Vagina (tissue), 2 donors: Measurements from ENCODE around the gene RABAC1.

Source experiments
- POLR2A ChIP-seq, 2 donors: fragments of 450-650 bp; IDR thresholded peaks; one replicate each; pipeline ENCODE4 v1.6.1; 2017; ENCODE audit warnings: antibody characterized with exemption in 2 of 2, mild to moderate bottlenecking in 2 of 2, moderate library complexity in 2 of 2
- TF ChIP-seq, protein P1 (sequence below), 3 experiments: fragments of 450-650 bp in 2 of 3; fragments of 200-600 bp in 1 of 3; sonication (generic) in 1 of 3; IDR thresholded peaks; one replicate each; pipeline ENCODE4 v1.5.1; 2017 to 2019; ENCODE audit warnings: antibody characterized with exemption in 3 of 3, mild to moderate bottlenecking in 2 of 3, moderate library complexity in 2 of 3

DNA sequence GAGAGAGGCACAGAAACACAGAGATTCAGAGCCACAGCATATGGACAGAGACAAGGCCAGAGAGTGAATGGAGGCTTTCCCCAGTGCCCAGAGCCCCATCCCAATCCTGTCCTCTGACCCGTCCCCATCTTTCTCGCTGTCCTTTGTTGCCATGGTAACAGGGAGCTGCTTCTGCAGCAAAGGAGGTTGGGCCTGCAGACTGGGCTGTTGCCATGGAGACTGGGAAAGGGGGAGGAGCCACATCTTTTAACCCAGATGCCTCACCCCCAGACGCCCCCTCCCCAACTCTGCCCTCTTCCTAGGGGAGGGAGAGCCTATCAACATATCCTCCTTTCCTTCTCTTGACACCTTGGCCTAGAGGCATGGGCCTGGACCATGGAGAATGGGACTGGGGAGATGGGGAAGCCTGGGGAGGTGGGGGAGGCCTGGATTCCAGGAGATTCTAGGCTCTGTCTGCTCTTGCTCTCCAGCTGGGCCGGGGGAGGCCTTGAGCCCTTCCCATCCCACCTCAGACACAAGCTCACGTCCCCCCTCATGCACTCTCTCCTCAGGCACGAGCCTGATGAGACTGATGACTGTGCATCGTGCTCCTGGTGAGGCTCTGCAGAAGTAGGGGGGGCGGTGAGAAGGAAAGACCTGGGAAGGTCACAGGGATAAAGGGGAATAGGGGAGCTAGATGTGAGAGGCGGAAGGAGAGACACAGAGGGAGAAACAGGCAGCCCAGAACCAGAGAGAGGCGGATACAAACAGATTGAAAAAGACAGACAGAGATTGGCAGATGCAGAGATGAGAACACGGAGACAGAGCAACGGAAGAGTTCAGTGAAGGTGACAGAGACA is 37.1 kb upstream of the RABAC1 start:
- TF ChIP-seq, protein P1, sequence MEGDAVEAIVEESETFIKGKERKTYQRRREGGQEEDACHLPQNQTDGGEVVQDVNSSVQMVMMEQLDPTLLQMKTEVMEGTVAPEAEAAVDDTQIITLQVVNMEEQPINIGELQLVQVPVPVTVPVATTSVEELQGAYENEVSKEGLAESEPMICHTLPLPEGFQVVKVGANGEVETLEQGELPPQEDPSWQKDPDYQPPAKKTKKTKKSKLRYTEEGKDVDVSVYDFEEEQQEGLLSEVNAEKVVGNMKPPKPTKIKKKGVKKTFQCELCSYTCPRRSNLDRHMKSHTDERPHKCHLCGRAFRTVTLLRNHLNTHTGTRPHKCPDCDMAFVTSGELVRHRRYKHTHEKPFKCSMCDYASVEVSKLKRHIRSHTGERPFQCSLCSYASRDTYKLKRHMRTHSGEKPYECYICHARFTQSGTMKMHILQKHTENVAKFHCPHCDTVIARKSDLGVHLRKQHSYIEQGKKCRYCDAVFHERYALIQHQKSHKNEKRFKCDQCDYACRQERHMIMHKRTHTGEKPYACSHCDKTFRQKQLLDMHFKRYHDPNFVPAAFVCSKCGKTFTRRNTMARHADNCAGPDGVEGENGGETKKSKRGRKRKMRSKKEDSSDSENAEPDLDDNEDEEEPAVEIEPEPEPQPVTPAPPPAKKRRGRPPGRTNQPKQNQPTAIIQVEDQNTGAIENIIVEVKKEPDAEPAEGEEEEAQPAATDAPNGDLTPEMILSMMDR (IDR thresholded peaks at IDR 0.05): no peak
- TF ChIP-seq POLR2A (IDR thresholded peaks at IDR 0.05): no peak
